GM12878 (cell line): Measurements from ENCODE around the gene C6orf62. TPM values are rescaled to one million over a fixed set of nuclear protein-coding genes. Genes with fewer than 3 reads are reported as not detected.

ENCODE experiments used
- ATAC-seq: fragments of 200-7000 bp; cut with Tn5 transposase; 3 replicates; pipeline ENCODE4 v1.9.1; 2020; ENCODE audit warnings: mild to moderate bottlenecking, moderate library complexity
- BruUV-seq: library from RNA; stranded (reverse); fragments of 400-500 nt; replicated peaks from 2 replicates; lab custom pipeline; 2021; lab: Mats Ljungman, UMichigan
- CTCF ChIA-PET: fragments of 300-600 bp; sonication (Branson Sonifier 250); formaldehyde crosslinking; extraction: SDS; loops from one replicate; lab custom pipeline; 2021; ENCODE audit warnings: inconsistent platforms; lab: Yijun Ruan, JAX
- POLR2A ChIA-PET: fragments of 350-600 bp; formaldehyde crosslinking; extraction: SDS; loops from one replicate; lab custom pipeline; 2021; ENCODE audit warnings: inconsistent platforms; lab: Charles Lee
- RAD21 ChIA-PET: fragments of 300-600 bp; sonication (Branson Sonifier 250); formaldehyde crosslinking; loops from one replicate; lab custom pipeline; 2023; ENCODE audit warnings: antibody characterized with exemption; ENCODE audit not compliant: unreplicated experiment; lab: Charles Lee
- SMC1A ChIA-PET: fragments of 300-600 bp; sonication (Branson Sonifier 250); formaldehyde crosslinking; loops from one replicate; lab custom pipeline; 2023; ENCODE audit not compliant: unreplicated experiment, uncharacterized antibody; lab: Charles Lee
- DNase-seq: peaks from one replicate; pipeline ENCODE4 v3.0.0-alpha.2; 2011; ENCODE audit warnings: low read depth, low spot score
- FAIRE-seq: peaks from 3 replicates; lab custom pipeline; 2011; peaks lifted over from hg19 to GRCh38; lab: Jason Lieb, UNC
- H2AFZ ChIP-seq: 2 replicates; pipeline ENCODE4 v1.6.0; 2011; ENCODE audit warnings: low read depth, low read length, control low read depth; ENCODE audit not compliant: control insufficient read depth
- H3K27ac ChIP-seq: 2 replicates; pipeline ENCODE4 v1.5.1; 2011; ENCODE audit warnings: control low read depth; ENCODE audit not compliant: control insufficient read depth, insufficient read depth
- H3K27me3 ChIP-seq, 2 experiments: replicated peaks in 1 of 2; 2 replicates each; pipeline versions ENCODE4 v1.6.0 to v1.6.1; 2011; ENCODE audit warnings: low read length in 1 of 2; ENCODE audit not compliant: control insufficient read depth in 2 of 2, insufficient read depth in 2 of 2
- H3K36me3 ChIP-seq, 2 experiments: 2 replicates each; pipeline ENCODE4 v1.5.1; 2011; ENCODE audit warnings: low read length in 1 of 2; ENCODE audit not compliant: control insufficient read depth in 2 of 2, insufficient read depth in 2 of 2
- H3K4me1 ChIP-seq: 2 replicates; pipeline ENCODE4 v1.6.1; 2011; ENCODE audit warnings: mild to moderate bottlenecking, low read length, moderate library complexity, mixed read lengths; ENCODE audit not compliant: control insufficient read depth, insufficient read depth
- H3K4me2 ChIP-seq: 2 replicates; pipeline ENCODE4 v1.6.0; 2011; ENCODE audit warnings: control low read depth; ENCODE audit not compliant: control insufficient read depth, insufficient read depth
- H3K4me3 ChIP-seq: fragments of 200-600 bp; sonication (generic); 2 replicates; pipeline ENCODE4 v1.5.1; 2016
- H3K79me2 ChIP-seq: 2 replicates; pipeline ENCODE4 v1.6.0; 2011; ENCODE audit warnings: low read length; ENCODE audit not compliant: control insufficient read depth, insufficient read depth
- H3K9ac ChIP-seq: 2 replicates; pipeline ENCODE4 v1.8.0; 2011; ENCODE audit warnings: low read length, control low read depth, mixed read lengths; ENCODE audit not compliant: control insufficient read depth, insufficient read depth
- H3K9me3 ChIP-seq: replicated peaks from 3 replicates; pipeline ENCODE4 v1.5.1; 2011; ENCODE audit warnings: mild to moderate bottlenecking, low read length; ENCODE audit not compliant: control insufficient read depth, insufficient read depth
- H4K20me1 ChIP-seq: 2 replicates; pipeline ENCODE4 v1.6.0; 2011; ENCODE audit not compliant: control insufficient read depth, insufficient read depth
- CBX5 ChIP-seq: sonication (generic); IDR thresholded peaks from 2 replicates; pipeline ENCODE4 v1.6.1; 2016; ENCODE audit warnings: low read depth, moderate library complexity, mild to moderate bottlenecking, inconsistent platforms
- CHD2 ChIP-seq: IDR thresholded peaks from 2 replicates; pipeline ENCODE4 v1.6.1; 2011; ENCODE audit warnings: low read depth, low read length, improper control_type of control experiment, borderline replicate concordance
- EED ChIP-seq: sonication (generic); IDR thresholded peaks from 2 replicates; pipeline ENCODE4 v1.6.1; 2016; ENCODE audit warnings: antibody characterized with exemption, low read depth
- GATAD2B ChIP-seq: fragments of 450-650 bp; conservative IDR thresholded peaks from 2 replicates; pipeline ENCODE4 v1.6.1; 2017; ENCODE audit warnings: low read depth, mild to moderate bottlenecking, moderate library complexity
- HDAC2 ChIP-seq: fragments of 200-600 bp; sonication (generic); IDR thresholded peaks from 2 replicates; pipeline ENCODE4 v1.6.1; 2017
- IRF5 ChIP-seq: fragments of 450-650 bp; IDR thresholded peaks from 2 replicates; pipeline ENCODE4 v1.6.1; 2017; ENCODE audit warnings: borderline replicate concordance
- JUND ChIP-seq: IDR thresholded peaks from 2 replicates; pipeline ENCODE4 v1.6.1; 2012; ENCODE audit warnings: low read depth, mild to moderate bottlenecking, low read length, improper control_type of control experiment, moderate library complexity
- NR2F1 ChIP-seq: fragments of 450-650 bp; conservative IDR thresholded peaks from 2 replicates; pipeline ENCODE4 v1.6.1; 2017; ENCODE audit warnings: mild to moderate bottlenecking
- PML ChIP-seq: IDR thresholded peaks from 2 replicates; pipeline ENCODE4 v1.6.1; 2012; ENCODE audit warnings: low read length, inconsistent platforms
- POLR2A ChIP-seq: IDR thresholded peaks from 2 replicates; pipeline ENCODE4 v1.6.1; 2011; ENCODE audit warnings: low read depth, mild to moderate bottlenecking, low read length
- SIN3A ChIP-seq: IDR thresholded peaks from 2 replicates; pipeline ENCODE4 v1.6.1; 2012; ENCODE audit warnings: low read depth, low read length, improper control_type of control experiment
- SUZ12 ChIP-seq: fragments of 200-600 bp; sonication (generic); IDR thresholded peaks from one replicate; pipeline ENCODE4 v1.6.1; 2018; ENCODE audit warnings: antibody characterized with exemption, mild to moderate bottlenecking; ENCODE audit not compliant: unreplicated experiment
- ZBED1 ChIP-seq: IDR thresholded peaks from 2 replicates; pipeline ENCODE4 v1.6.1; 2016; ENCODE audit warnings: borderline replicate concordance
- ZNF217 ChIP-seq: fragments of 450-650 bp; IDR thresholded peaks from 2 replicates; pipeline ENCODE4 v1.6.1; 2017; ENCODE audit warnings: antibody characterized with exemption, mild to moderate bottlenecking
- ZNF274 ChIP-seq: IDR thresholded peaks from one replicate; pipeline ENCODE4 v1.8.0; 2011; ENCODE audit not compliant: insufficient read length, insufficient read depth
- WGBS: methylation state at CpG from one replicate; pipeline ENCODE4 v1.1.6; 2016; ENCODE audit warnings: low lambda C conversion rate; ENCODE audit not compliant: insufficient replicate concordance, insufficient coverage; ENCODE audit errors: missing lambda C conversion rate; 5-methylcytosine and 5-hydroxymethylcytosine counted together
- in situ Hi-C: fragments of 300-500 bp; cut with MboI; formaldehyde crosslinking; loops from 9 replicates; pipeline ENCODE4 v1.14.3; 2018; ENCODE audit warnings: mixed read lengths
- intact Hi-C: fragments of 100-400 bp; cut with micrococcal nuclease; formaldehyde crosslinking; loops from one replicate; pipeline ENCODE4 v1.14.2; 2022; ENCODE audit not compliant: unreplicated experiment
- polyA plus RNA-seq, 11 experiments: library from polyadenylated mRNA; depleted of rRNA in 4 of 11; unstranded in 6 of 11; stranded (reverse) in 5 of 11; fragments of >200 nt; fragmentation: Nextera tagmentation in 4 of 11; fragmentation: Illumina TruSeq in 1 of 11; extraction: Ambion mirVana in 4 of 11; extraction: Trizol in 1 of 11; gene quantifications; 1 replicate in 1 of 11; 2 replicates in 10 of 11; pipeline versions ENCODE4 v1.2.1 to v1.2.3, GENCODE V29; 2011 to 2016; ENCODE audit warnings: inconsistent platforms in 2 of 11, missing spikeins in 2 of 11, low read depth in 1 of 11
- total RNA-seq, 4 experiments: library from RNA; depleted of rRNA in 3 of 4; stranded (reverse); fragments of >200 nt in 3 of 4; fragmentation: Illumina TruSeq in 1 of 4; extraction: Trizol in 1 of 4; gene quantifications; 2 replicates each; pipeline versions ENCODE4 v1.2.1 to v1.2.3, GENCODE V29; 2013 to 2021
- TF ChIP-seq, protein P1 (sequence below): IDR thresholded peaks from 2 replicates; pipeline ENCODE4 v1.6.1; 2011; ENCODE audit warnings: low read depth, low read length, improper control_type of control experiment, borderline replicate concordance

Gene C6orf62
- total and polyA plus RNA-seq, 10 of the 15 experiments (the other 5 are each of a cell fraction or from before 2014, with no cell fraction given) = 55.6 to 565 (median 126) TPM

DNA sequence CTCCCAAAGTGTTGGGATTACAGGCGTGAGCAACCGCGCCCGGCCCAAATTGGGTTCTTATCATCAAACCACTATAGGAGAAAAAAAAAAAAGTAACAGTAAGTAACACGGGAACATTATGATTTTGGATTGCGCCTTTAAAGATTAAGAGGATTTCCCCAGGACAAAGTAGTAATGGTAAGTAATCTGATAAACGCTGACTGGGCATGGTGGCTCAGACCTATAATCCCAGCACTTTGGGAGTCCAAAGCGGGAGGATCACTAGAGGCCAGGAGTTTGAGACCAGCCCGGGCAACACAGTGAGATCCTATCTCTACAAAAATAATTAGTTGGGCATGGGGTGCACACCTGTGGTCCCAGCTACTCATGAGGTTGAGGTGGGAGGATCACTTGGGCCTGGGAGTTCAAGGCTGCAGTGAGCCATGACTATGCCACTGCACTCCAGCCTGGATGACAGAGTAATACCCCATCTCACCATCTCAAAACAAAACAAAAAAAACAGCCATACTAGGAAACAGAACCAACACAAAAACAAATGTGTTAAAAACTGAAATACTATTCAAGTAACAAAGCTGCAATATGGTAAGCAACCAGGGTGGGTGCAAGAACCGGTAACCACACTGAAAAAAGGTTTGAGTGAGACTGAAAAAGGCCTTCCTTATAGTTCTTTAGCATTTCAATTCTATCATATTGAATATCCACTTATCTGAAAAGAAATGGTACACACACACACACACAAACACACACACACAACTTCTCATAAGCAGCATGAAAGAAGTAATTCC, 8.2 kb downstream of the C6orf62 start:
- CTCF ChIA-PET = interaction anchor here (1.6 kb wide), 1 partner anchor 56 kb away, joined by 3 read pairs; no protein-coding TSS in a partner anchor
- no peak for TF ChIP-seq ZNF274
- TF ChIP-seq PML = no peak
- TF ChIP-seq IRF5 = no peak
- TF ChIP-seq ZNF217 = no peak
- no peak for TF ChIP-seq ZBED1
- no peak for TF ChIP-seq CBX5
- TF ChIP-seq CHD2 = no peak
- TF ChIP-seq SUZ12 = no peak
- TF ChIP-seq POLR2A = no peak
- no peak for TF ChIP-seq SIN3A
- no peak for TF ChIP-seq EED
- TF ChIP-seq NR2F1 = no peak
- TF ChIP-seq HDAC2 = no peak
- TF ChIP-seq, protein P1, sequence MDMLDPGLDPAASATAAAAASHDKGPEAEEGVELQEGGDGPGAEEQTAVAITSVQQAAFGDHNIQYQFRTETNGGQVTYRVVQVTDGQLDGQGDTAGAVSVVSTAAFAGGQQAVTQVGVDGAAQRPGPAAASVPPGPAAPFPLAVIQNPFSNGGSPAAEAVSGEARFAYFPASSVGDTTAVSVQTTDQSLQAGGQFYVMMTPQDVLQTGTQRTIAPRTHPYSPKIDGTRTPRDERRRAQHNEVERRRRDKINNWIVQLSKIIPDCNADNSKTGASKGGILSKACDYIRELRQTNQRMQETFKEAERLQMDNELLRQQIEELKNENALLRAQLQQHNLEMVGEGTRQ = no peak
- no peak for TF ChIP-seq GATAD2B
- no peak for TF ChIP-seq JUND
- peaks cover 44% of the 10 kb centered on the region for H3K79me2 ChIP-seq
- DNase-seq = no peak
- 0 out of 2 replicates have a peak, but pooled peaks cover 4% of the 10 kb centered on the region for H4K20me1 ChIP-seq
- no peaks in the 10 kb centered on the region for H3K9me3 ChIP-seq
- no peak overlapping the region for H3K4me3 ChIP-seq
- H3K27me3 ChIP-seq = no peaks in the 10 kb centered on the region
- FAIRE-seq = no peak
- RAD21 ChIA-PET = interaction anchor here (0.6 kb wide), 1 partner anchor 129 kb away, joined by 3 read pairs; no protein-coding TSS in a partner anchor
- H3K9ac ChIP-seq = no peak overlapping the region
- peak; percentile 23 for ATAC-seq
- H2AFZ ChIP-seq = no peak overlapping the region
- POLR2A ChIA-PET = no interaction called here
- in situ Hi-C loops (loop anchor here (25.0 kb wide), 1 partner anchor 648 kb away; no protein-coding TSS in a partner anchor), intact Hi-C loops (loop anchor here (10.0 kb wide), 1 partner anchor 314 kb away; no protein-coding TSS in a partner anchor)
- H3K4me1 ChIP-seq = no peaks in the 10 kb centered on the region
- no TSS peak for BruUV-seq
- H3K4me2 ChIP-seq = peak overlapping the region; percentile 35; the same call in 1 of the 2 replicates
- H3K36me3 ChIP-seq = peaks cover 7 to 50% of the 10 kb centered on the region in 2 experiments
- SMC1A ChIA-PET = interaction anchor here (0.7 kb wide), 1 partner anchor 282 kb away, joined by 3 read pairs; no protein-coding TSS in a partner anchor
- H3K27ac ChIP-seq = no peak overlapping the region
- whole genome bisulfite sequencing = 81% methylated on average over 10 of the region's 10 CpGs
